Chondrocyte (in vitro differentiated cells): ENCODE measurements around the gene SIM2. TPM values are rescaled to one million over a fixed set of nuclear protein-coding genes. Genes with fewer than 3 reads are reported as not detected.

Experiments used
- DNase-seq: peaks from one replicate; pipeline ENCODE4 v3.0.0; 2021; ENCODE audit warnings: mixed read lengths, low spot score
- H3K27ac Mint-ChIP-seq: one replicate; pipeline ENCODE4 v1.8.0; 2021; ENCODE audit warnings: mild to moderate bottlenecking, moderate library complexity, mixed read lengths; ENCODE audit not compliant: unreplicated experiment
- H3K27me3 Mint-ChIP-seq: 2 replicates; pipeline ENCODE4 v1.8.0; 2021; ENCODE audit warnings: low read depth, mixed read lengths
- H3K36me3 Mint-ChIP-seq: 2 replicates; pipeline ENCODE4 v1.8.0; 2021; ENCODE audit warnings: low read depth, mixed read lengths
- H3K4me1 Mint-ChIP-seq: 2 replicates; pipeline ENCODE4 v1.8.0; 2021; ENCODE audit warnings: low read depth, mild to moderate bottlenecking, mixed read lengths
- H3K4me3 Mint-ChIP-seq: one replicate; pipeline ENCODE4 v1.8.0; 2021; ENCODE audit warnings: mild to moderate bottlenecking, moderate library complexity, mixed read lengths; ENCODE audit not compliant: unreplicated experiment
- H3K9me3 Mint-ChIP-seq: 2 replicates; pipeline ENCODE4 v1.8.0; 2021; ENCODE audit warnings: low read depth, mixed read lengths
- CTCF ChIP-seq: fragments of 200-600 bp; sonication (generic); IDR thresholded peaks from 2 replicates; pipeline ENCODE4 v1.5.0; 2021; ENCODE audit warnings: antibody characterized with exemption, mild to moderate bottlenecking, moderate library complexity
- total RNA-seq: library from RNA; stranded (reverse); gene quantifications from 3 replicates; pipeline ENCODE4 v1.2.1, GENCODE V29; 2021

SIM2 gene
- total RNA-seq, 1 donor from 2014 or later, result 0.60 TPM

- no peak for TF ChIP-seq CTCF
- Mint-ChIP-seq H3K27me3 (peaks cover 16% of the 10 kb centered on the region), H3K4me3 (no peak overlapping the region), H3K9me3 (no peaks in the 10 kb centered on the region), H3K4me1 (peaks cover 9% of the 10 kb centered on the region), H3K27ac (no peak overlapping the region), H3K36me3 (no peaks in the 10 kb centered on the region)
- DNase-seq, result no peak
Observed at GRCh38 chr21:36733857-36734256, 34.9 kb downstream of the SIM2 start.

- DNase-seq, result no peak
- Mint-ChIP-seq H3K27me3 (peaks cover 15% of the 10 kb centered on the region), H3K36me3 (no peaks in the 10 kb centered on the region), H3K4me3 (no peak overlapping the region), H3K9me3 (no peaks in the 10 kb centered on the region), H3K27ac (no peak overlapping the region), H3K4me1 (peaks cover 9% of the 10 kb centered on the region)
- TF ChIP-seq CTCF, result no peak
Observed at GRCh38 chr21:36734367-36735200, 35.7 kb downstream of the SIM2 start.

- no peak overlapping the region for H3K27ac Mint-ChIP-seq
- TF ChIP-seq CTCF, result no peak
- no peaks in the 10 kb centered on the region for H3K9me3 Mint-ChIP-seq
- peaks cover 12% of the 10 kb centered on the region for H3K27me3 Mint-ChIP-seq
- peaks cover 9% of the 10 kb centered on the region for H3K4me1 Mint-ChIP-seq
- H3K36me3 Mint-ChIP-seq, result no peaks in the 10 kb centered on the region
- no peak for DNase-seq
- H3K4me3 Mint-ChIP-seq, result no peak overlapping the region
Observed at GRCh38 chr21:36735201-36735515, 36.2 kb downstream of the SIM2 start.

- Mint-ChIP-seq H3K4me1 (peaks cover 2% of the 10 kb centered on the region), H3K27ac (no peak overlapping the region), H3K9me3 (no peaks in the 10 kb centered on the region), H3K4me3 (no peak overlapping the region), H3K27me3 (peaks cover 11% of the 10 kb centered on the region), H3K36me3 (no peaks in the 10 kb centered on the region)
- no peak for DNase-seq
- no peak for TF ChIP-seq CTCF
Observed at GRCh38 chr21:36735724-36736320, 36.9 kb downstream of the SIM2 start.

- no peak for DNase-seq
- peaks cover 2% of the 10 kb centered on the region for H3K27me3 Mint-ChIP-seq
Observed at GRCh38 chr21:36738489-36739126, 39.7 kb downstream of the SIM2 start.

More at GRCh38 chr21:36738489-36739126, 39.7 kb downstream of the SIM2 start:
- Mint-ChIP-seq H3K9me3 (no peaks in the 10 kb centered on the region), H3K27ac (no peak overlapping the region), H3K4me1 (no peaks in the 10 kb centered on the region), H3K4me3 (no peak overlapping the region), H3K36me3 (no peaks in the 10 kb centered on the region)
- TF ChIP-seq CTCF, result no peak
